ENCODE data around the gene BCL11B.

The BCL11B gene

GRCh38 chr14:99245564-99246511 is 26.2 kb downstream of the BCL11B start:
- Histone ChIP-seq H3K4me3 (peak overlapping the region; percentile 24), H3K27ac (no peak overlapping the region)
- no peak for DNase-seq (ENCODE audit: low spot score)
- TF ChIP-seq CTCF (IDR thresholded peaks at IDR 0.05) = no peak

GRCh38 chr14:99244941-99245563 is 26.9 kb downstream of the BCL11B start:
- H3K4me3 ChIP-seq = no peak overlapping the region
- no peak overlapping the region for H3K27ac ChIP-seq
- TF ChIP-seq CTCF (IDR thresholded peaks at IDR 0.05) = no peak
- no peak for DNase-seq (ENCODE audit: low spot score)

- Histone ChIP-seq H3K4me3 (no peak overlapping the region), H3K27ac (no peak overlapping the region)
- no peak for TF ChIP-seq CTCF (IDR thresholded peaks at IDR 0.05)
- DNase-seq (ENCODE audit: low spot score) = no peak
Measured at GRCh38 chr14:99244367-99244901, 27.6 kb downstream of the BCL11B start.

GRCh38 chr14:99242816-99243721 is 28.9 kb downstream of the BCL11B start:
- no peak for TF ChIP-seq CTCF (IDR thresholded peaks at IDR 0.05)
- no peak for DNase-seq (ENCODE audit: low spot score)
- H3K27ac ChIP-seq = no peak overlapping the region
- H3K4me3 ChIP-seq = no peak overlapping the region

DNA sequence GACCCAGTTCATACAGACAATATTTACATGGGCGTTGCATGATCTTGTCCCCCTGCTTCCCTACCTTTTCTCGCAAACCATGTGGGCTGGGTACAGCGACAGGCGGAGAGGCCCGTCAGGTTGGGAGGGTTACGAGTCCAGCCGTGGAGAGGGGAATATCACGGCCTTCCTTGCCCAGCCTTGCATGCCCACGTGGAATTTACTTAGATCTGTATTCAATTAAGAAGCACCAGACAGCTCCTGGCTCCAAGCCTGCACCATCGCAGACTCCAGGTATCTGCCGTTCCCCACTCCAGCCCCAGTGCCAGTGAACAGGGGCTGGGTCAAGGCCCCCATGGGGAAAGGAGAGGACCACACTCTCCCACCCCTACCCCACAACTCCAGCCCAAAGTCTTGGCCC is 29.8 kb downstream of the BCL11B start:
- Histone ChIP-seq H3K27ac (no peak overlapping the region), H3K4me3 (no peak overlapping the region)
- TF ChIP-seq CTCF (IDR thresholded peaks at IDR 0.05) = no peak
- DNase-seq (ENCODE audit: low spot score) = no peak

DNA sequence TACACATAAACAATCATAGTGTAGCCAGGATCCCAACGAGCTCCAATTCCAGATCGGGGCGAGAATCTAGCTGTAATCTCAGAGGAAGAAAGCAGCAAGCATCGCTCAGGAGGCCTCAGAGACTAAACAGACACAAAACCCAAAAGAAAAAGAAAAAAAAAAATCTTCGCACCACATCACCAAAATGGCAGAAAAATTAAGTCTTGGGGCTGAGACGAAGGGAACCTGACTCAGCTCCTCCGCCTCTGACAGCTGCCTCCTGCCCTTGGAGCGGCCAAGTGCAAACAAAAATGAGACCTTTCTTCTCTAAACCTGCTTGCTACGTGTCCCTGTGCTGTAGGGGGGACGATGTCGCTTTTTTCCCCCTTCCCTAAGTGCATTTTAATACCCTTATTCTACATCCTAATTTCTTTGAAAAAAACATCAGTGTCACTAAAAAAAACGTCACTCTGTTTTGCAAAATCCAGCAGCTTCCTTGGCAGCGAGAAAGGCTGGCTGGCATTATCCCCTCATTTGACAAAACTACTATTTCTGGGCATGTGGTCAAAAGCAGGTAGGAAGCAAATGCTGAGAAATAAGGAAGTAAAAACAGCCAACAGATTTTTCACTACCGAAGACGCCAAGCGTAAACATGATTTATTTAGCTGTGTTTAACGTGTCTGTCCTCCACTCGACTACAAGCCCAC is 30.5 kb downstream of the BCL11B start:
- no peak for DNase-seq (ENCODE audit: low spot score)
- no peak for TF ChIP-seq CTCF (IDR thresholded peaks at IDR 0.05)
- Histone ChIP-seq H3K4me3 (no peak overlapping the region), H3K27ac (no peak overlapping the region)

Measured in coronary artery (tissue), 2 donors.